Measurements from ENCODE around the gene ELP5.

ELP5 gene

DNA sequence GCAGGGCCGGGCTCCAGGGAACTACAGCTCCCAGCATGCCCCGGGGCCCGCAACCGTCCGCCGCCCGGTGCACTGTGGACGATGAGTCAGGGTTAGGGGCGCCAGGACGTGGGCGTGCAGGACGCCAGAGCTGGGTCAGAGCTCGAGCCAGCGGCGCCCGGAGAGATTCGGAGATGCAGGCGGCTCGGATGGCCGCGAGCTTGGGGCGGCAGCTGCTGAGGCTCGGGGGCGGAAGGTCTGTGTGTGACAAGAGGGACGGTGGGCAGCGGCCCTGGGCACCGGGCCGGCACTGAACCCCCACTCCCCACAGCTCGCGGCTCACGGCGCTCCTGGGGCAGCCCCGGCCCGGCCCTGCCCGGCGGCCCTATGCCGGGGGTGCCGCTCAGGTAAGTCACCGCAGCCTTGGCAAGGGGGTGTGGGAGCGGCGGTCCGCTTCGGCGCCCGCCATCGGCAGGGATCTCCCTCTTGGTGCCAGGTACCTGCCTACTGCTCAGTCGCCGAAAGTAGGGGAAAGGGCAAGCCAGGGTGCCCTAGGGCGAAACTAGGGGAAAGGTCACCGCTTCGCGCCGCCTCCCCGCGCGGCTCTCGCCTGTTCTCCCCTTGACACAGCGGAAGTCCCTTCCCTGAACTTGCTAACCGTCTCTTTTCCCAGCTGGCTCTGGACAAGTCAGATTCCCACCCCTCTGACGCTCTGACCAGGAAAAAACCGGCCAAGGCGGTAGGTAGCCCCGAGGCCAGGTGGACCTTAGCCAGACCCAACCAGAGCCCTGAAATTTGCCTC, 32.0 kb upstream of the ELP5 start, which contains the start of the genes ACADVL and DLG4:
Gene ACADVL, plus strand, starts transcription at position 127 of the 781 bp plus-strand sequence. Its CDS starts 47 bp downstream, at position 174.
Gene DLG4, minus strand, starts transcription at position 25 of the 781 bp plus-strand sequence.
- peak; percentile 62 for DNase-seq

DNA sequence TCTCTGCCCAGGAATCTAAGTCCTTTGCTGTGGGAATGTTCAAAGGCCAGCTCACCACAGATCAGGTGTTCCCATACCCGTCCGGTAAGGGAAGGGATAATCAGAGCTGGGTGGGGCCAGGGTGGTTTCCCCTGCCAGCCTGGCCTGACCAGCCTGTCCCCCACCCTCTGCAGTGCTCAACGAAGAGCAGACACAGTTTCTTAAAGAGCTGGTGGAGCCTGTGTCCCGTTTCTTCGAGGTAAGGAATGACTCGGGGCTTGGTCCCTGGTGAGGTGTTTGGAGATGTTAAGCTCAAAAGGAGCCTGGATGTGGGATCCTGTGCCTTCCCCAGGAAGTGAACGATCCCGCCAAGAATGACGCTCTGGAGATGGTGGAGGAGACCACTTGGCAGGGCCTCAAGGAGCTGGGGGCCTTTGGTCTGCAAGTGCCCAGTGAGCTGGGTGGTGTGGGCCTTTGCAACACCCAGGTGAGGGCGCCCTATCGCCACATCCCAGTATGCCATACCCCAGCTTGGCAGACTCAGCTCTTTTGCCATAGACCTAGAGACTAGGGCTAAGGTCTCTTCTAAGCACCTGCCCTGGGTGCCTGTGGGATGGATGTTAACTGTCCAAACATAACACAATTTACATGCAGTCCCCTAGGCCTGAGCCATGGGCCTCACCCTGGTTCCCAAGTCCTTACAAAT, 31.3 kb upstream of the ELP5 start:
- no peak for DNase-seq

DNA sequence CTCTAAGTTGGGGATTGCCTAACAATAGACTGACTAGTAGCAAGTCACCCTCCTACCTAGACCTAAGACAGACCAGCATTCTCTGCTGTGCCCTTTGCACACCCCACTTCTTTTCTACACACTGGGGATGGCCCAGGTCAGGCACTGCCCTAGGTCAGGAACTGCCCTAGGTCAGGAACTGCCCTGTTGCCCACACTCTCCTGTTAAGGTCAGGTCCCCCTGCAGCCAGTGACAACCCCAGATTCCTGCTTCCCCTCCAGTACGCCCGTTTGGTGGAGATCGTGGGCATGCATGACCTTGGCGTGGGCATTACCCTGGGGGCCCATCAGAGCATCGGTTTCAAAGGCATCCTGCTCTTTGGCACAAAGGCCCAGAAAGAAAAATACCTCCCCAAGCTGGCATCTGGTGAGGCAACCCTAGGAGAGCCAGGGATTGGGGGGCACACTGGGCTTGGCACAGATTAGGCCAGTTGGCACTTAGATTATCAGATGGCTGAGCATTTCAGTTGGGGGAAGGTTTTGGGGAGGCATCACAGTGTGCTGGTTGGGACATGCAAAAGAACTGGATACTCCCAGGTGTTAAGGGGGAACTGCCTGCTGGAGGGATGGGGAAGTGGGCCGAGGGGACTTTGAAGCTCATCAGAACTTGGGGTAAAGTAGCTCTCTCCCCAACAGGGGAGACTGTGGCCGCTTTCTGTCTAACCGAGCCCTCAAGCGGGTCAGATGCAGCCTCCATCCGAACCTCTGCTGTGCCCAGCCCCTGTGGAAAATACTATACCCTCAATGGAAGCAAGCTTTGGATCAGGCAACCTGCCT, 30.5 kb upstream of the ELP5 start:
- DNase-seq, result no peak

DNA sequence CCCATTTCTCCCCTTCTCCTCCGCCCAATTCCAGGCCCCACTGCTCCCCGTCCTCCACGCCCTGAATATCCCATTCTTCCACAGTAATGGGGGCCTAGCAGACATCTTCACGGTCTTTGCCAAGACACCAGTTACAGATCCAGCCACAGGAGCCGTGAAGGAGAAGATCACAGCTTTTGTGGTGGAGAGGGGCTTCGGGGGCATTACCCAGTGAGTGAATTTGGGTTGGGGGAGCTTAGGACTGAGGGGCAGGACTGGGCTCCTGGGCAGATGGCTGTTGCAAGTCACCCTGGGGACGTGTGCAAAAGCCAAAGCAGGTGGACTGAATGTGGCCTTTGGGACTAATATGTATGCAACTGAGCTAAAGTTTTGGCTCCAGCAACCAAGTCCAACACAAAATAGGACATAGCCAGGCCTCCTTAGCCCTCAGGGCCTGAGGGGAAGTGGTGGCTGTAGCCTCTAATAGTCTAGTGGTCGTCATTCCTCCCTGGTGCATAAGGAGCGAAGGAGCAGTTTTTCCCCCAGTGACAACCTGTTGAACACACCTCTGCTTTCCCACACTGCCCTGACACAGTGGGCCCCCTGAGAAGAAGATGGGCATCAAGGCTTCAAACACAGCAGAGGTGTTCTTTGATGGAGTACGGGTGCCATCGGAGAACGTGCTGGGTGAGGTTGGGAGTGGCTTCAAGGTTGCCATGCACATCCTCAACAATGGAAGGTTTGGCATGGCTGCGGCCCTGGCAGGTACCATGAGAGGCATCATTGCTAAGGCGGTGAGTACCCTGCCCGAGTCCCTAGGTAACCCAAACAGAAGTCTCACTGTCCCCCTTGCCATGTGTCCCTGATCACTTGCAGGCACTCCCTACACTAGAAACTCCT, 29.7 kb upstream of the ELP5 start:
- DNase-seq, result no peak

DNA sequence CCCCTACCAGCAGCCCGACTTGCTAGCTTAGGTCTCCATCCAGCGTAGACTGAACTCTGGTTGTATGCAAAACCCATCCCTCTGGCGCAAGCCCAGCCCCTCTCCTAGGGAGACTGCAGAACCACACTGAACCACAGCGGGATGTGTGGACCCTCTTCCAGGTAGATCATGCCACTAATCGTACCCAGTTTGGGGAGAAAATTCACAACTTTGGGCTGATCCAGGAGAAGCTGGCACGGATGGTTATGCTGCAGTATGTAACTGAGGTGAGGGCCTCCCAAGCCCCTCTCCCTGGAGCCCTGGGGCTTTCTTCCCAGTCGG, 29.1 kb upstream of the ELP5 start:
- DNase-seq, result no peak

DNA sequence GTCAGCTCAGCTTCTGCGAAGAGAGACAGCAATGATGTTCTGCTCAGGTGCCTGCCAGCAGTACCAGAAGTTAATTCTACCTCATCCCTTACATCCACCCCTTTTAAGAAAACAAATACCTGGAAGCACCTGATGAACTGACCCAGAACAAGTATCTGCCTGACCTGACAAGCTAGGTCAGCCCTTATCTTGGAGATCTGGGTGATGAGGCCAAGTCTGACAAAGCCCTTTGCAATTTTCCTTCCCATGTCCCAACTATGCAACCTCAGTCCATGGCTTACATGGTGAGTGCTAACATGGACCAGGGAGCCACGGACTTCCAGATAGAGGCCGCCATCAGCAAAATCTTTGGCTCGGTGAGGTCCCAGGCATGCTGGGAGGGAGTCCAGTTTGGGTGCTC, 28.6 kb upstream of the ELP5 start:
- no peak for DNase-seq

DNA sequence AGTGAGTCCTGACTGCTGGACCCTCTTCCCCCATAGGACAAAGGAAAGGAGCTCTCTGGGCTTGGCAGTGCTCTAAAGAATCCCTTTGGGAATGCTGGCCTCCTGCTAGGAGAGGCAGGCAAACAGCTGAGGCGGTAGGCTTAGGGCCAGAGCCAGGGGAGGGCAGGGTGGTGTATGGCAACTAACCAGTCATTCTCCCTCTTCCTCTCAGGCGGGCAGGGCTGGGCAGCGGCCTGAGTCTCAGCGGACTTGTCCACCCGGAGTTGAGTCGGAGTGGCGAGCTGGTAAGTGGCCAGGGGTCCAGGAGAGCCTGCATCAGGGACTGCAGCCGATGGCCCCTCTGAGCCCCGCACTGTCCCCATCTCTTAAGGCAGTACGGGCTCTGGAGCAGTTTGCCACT, 27.9 kb upstream of the ELP5 start:
- DNase-seq, result no peak

DNA sequence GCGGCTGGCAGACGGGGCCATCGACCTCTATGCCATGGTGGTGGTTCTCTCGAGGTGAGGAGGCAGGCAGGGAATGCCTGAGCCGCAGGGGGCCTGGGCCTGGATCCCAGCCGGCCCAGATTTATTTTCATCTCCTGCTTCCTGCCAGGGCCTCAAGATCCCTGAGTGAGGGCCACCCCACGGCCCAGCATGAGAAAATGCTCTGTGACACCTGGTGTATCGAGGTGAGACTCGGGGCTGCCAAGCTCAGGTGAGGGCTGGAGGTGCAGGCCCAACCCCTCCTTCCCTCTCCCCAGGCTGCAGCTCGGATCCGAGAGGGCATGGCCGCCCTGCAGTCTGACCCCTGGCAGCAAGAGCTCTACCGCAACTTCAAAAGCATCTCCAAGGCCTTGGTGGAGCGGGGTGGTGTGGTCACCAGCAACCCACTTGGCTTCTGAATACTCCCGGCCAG, 27.3 kb upstream of the ELP5 start:
- no peak for DNase-seq

DNA sequence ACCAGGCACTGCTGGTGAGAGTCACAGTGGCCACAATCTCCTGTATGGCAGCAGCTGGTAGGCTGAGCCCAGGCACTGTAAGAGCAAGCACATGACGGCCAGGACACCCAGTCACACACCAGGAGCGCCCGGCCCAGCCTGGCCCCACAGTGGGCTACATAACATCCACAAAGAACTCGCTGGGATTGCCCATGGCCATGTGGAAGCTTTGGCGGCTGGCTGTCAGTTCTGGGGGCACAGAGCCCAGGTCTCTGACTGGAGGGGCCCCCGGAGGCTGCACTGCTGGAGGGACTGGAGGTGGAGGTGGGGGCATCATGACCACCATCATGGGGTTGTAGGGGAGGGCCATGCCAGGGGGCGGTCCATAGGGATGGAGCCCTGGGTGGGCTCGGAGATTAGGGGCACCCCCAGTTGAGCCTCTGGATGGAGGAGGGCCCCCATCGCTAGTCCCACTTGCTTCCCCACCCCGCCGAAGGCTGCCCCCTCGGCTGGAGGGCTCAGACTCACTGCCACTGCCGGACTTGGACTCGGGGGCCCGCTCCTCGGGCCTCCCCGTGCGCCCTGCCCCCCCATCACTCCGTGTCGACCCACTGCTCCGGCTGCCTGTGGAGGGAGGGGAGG, 26.2 kb upstream of the ELP5 start:
- no peak for DNase-seq

DNA sequence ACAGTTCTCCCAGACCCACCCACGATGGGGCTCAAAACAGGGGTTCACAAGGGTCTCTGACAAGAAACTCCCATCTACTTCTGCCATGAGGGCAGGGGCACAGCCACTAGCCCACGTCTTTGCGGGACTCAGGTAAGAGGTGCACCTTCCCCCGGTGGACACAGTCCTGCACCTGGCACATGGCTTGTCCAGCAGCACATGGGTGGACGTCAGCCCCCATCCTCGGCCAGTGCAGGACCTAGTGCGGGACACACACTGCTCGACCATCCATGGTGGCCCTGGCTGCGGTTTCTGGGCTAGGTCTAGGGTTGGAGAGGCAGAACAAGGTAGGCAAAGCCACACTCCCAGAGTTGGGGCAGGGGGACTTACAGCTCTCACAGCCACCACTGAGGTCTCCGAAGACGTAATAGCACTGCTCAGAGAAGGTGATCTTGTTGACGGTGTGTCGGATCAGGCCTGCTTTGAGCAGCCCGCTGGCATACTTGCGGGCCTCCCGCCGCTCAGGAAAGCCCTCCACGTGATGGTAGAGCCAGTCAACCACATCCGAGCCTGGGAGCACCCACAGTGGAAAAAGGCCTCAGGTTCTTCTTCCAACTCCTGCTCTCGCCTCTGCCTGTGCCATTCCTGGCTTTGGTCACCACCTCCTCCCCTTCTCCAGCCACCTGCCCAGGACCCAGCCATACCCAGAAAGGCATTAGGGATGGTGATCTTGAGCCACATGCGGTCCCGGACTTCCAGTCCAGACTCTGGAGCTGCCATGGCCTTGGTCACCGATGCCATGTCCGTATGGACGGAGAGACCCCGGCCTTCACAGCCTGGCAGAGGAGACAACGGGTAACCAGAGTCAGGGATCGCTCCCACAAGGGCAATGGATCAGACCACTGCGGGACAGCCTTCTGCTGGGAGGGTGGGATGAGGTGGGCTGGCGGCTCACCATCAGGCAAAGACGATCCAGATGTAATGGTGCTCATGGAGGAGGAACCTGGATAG, 25.0 kb upstream of the ELP5 start:
- no peak for DNase-seq

DNA sequence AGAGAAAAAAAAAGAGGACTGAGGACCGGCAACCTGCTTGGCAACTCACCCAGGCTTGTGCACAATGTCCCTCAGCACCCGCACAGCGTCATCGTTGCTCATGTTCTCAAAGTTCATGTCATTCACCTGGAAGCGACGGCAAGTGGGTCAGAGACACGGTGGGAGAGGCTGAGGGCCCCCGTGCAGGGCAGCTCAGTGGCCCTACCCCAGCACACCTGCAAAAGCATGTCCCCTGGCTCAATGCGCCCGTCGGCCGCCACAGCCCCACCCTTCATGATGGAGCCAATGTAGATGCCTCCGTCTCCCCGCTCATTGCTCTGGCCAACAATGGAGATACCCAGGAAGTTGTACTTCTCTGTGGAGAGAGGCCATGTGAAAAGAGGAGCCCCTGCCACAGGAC, 23.1 kb upstream of the ELP5 start:
- no peak for DNase-seq

DNA sequence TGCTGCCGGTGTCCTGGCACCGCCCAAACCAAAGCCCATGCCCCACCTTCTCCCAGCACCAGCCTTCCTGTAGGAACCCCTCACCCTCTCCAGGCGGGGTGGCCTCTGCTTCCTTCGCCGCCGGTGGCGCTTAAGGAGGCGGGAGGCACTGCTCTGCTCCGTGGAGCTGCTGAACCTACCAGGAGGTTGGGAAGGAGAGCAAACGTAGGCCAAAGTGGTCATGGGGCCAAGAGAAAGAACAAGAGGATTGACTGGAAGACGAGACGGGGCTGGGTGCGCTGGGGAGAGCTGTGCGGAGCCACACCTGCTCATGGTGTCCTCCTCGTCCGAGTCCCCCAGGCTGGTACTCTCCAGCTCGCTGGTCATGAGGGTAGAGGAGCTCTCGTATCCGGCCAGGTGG, 22.5 kb upstream of the ELP5 start:
- no peak for DNase-seq

DNA sequence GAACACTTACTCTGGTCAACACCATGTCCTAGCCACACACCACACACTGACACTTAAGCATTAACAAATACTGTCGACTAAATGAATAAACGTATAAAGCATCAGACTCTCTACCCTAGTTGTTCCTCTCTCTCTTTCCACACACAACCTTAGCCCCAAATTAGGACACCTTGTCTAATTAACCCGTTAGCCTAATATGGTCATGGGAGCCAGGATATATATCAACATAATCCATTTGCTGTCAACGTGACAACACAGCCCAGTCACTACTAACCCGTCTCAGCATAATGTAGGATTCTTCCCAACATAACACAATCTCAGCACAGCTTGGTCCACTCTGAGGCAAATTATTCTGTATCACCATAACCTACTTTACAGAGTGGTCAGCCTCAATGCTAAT, 19.9 kb upstream of the ELP5 start:
- no peak for DNase-seq

DNA sequence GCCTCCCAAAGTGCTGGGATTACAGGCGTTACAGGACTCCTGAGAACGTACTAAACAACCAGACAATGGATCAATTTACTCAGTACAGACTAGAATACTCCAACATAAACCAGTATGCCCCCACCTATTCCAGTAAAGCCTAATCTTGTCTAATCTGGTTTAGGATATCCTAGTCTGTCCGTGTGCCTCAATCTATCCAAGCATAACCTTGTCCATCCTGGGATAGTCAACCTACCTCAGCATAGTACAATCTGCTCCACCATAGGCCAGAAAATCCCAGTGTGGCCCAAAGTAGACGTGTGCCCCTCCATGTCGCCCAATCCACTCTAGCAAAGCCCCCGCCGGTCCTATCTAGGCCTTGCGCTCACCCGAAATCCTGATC, 18.3 kb upstream of the ELP5 start:
- no peak for DNase-seq

DNA sequence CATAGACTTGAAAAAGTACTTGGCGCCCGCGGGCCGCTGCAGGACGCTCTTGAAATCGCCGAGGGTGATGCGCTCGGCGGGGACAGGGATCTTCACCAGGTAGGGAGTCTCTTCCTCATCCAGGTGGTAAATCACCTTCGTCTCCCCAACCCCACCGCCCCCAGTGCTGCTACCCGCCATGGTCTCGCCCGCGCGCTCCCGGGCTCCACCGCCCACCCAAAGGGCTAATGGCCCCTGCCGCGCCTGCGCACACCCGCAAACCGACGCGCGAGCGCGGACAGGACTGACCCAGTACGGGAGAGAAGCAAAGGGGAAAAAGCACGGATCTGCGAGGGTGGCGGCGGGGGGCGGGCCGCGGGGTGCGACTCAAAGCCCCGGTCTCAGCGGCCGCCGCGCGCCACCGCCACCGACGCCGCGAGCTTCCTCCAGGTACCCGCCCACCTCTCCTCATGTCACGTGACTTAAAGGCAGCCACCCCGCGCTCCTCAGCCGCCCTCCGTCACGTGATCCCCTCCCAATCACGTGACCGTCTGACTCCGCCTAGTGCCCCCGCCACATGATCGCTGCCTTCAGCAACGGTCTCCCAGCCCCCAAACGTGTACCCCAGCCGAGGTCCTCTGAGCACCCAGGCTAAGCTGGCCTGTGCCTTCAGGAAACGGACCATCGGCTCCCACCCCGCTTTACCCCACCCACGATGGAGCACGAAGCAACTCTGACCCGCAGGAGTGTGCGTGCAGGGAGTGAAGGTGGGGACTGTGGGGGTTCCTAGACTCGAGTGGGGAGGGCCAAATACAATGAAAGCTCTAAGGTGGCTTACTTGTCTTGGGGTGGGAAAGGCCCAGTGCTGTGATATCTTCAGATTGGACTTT, 17.7 kb upstream of the ELP5 start, which contains the start of gene DVL2:
Gene DVL2, minus strand, starts transcription at position 435 of the 869 bp plus-strand sequence. Its CDS starts 255 bp downstream, at position 180.
- DNase-seq, result peak; percentile 86

DNA sequence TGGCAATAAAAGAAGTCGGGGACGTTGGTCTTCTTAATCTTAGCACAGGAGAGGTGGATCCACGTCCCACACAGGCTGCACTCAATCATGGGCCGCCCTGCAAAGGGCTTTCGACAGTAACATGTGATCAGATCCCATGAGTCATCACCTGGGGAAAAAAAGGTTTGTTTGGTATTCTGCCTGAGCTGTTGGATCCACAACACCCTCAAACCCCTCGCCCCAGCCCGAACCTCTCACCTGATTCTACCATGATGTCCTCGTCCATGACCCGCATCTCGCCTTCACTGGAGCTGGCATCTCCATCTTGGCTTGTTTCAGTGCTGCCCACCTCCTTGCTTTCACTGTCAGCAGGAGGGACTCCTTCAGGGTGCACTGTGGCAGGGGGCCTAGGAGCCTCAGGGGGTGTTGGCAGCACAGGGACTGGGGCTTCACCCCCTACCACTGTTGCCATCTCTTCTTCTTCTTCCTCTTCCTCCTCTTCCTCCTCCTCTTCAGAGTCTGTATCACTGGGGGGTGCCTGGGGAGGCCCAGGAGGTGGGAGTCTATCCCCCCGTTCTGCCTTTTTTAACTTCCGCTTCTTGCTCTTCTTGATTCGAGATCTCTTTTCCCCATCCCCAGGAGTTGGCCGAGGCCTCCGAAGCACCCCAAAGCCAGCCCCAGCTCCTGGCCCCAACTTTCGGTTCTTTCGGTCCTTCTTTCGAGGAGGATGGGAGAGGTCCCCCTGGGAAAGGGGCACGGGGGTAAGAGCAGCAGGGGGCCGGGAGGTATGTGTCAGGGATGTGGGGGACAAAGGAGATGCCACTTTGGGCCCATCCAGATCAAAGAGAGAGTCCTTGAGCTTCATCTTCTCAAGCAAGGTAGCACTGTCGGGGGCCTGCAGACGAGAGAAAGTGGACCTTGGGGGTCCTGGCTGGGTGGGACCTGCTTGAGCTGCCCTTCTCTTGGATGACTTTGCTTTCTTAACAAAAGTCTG, 16.0 kb upstream of the ELP5 start:
- no peak for DNase-seq

DNA sequence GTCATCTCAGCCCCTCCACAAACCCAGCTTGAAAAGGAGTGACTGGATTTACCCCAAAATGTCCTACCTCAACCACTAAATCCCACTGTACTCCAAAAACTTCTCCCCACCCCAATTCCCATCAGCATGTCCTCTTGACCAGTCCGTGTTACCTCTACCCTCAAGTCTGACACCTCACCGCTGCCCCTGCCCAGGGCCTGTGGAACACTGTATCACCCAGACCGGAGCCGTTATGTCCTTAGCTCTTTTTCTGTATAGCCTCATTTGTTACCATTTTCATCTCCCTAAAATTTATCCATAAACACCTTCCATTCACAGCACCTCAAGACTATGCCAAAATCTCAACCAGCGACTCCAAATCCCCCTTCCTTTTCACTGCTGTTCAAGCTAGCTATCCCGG, 15.2 kb upstream of the ELP5 start:
- no peak for DNase-seq

DNA sequence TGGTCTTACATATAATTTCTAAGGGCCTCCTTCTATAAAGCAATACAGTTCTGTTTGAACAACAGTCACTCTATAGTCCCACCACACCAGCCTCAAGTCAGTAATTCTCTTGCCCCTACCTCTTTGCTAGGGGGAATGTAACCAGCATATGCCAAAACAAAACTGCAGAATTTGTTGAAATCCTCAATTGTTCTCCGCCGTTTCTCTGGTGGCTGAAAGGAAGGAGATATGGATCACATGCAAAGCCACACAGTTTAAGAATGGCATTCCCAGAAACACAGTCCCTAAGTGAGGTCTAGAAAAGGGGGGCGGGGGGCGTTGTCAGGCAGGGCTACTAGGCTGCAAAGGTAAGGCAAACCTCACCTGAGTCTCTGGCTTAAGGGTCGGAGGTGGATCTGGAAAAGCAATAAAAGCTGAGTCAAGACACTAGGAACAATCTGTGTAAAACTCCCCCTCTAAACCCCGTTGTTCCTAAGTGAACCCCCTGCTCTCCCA, 14.7 kb upstream of the ELP5 start:
- DNase-seq, result no peak

All from SHP77 treated with DMSO at 0.1 percent for 48 hours (cell line).